C1 segment of cervical spinal cord (tissue), 14 donors: Measurements from ENCODE around the gene TMC1.

Source experiments
- DNase-seq, 14 donors: peaks; one replicate each; lab custom pipeline; 2025; lab: John Stamatoyannopoulos, UW

TMC1 gene

GRCh38 chr9:72680593-72681282 lies 159.3 kb downstream of the TMC1 start:
- peak in 2 of 14 donors; percentile 3 to 10 for DNase-seq

- DNase-seq, result no peak
These were observed 159.8 kb downstream of the TMC1 start for GRCh38 chr9:72681283-72681630.

GRCh38 chr9:72684615-72685014 lies 163.2 kb downstream of the TMC1 start:
- no peak for DNase-seq

GRCh38 chr9:72685911-72686310 lies 164.5 kb downstream of the TMC1 start:
- DNase-seq, result no peak

GRCh38 chr9:72687331-72687730 lies 165.9 kb downstream of the TMC1 start:
- no peak for DNase-seq

GRCh38 chr9:72691671-72692070 lies 170.3 kb downstream of the TMC1 start:
- DNase-seq, result no peak

GRCh38 chr9:72695365-72695764 lies 174.0 kb downstream of the TMC1 start:
- no peak for DNase-seq

- DNase-seq, result no peak
These were observed 175.1 kb downstream of the TMC1 start for GRCh38 chr9:72696511-72696910.

- DNase-seq, result no peak
These were observed 180.1 kb downstream of the TMC1 start for GRCh38 chr9:72701510-72701909.

- no peak for DNase-seq
These were observed 182.2 kb downstream of the TMC1 start for GRCh38 chr9:72703574-72703973.

- no peak for DNase-seq
These were observed 183.4 kb downstream of the TMC1 start for GRCh38 chr9:72704688-72705375.

GRCh38 chr9:72718503-72718902 lies 197.1 kb downstream of the TMC1 start:
- no peak for DNase-seq

- DNase-seq, result no peak
These were observed 199.7 kb downstream of the TMC1 start for GRCh38 chr9:72721067-72721466.

- no peak for DNase-seq
These were observed 205.5 kb downstream of the TMC1 start for GRCh38 chr9:72726947-72727346.

- no peak for DNase-seq
These were observed 206.8 kb downstream of the TMC1 start for GRCh38 chr9:72728031-72728770.

- no peak for DNase-seq
These were observed 212.5 kb downstream of the TMC1 start for GRCh38 chr9:72733895-72734294.

GRCh38 chr9:72734631-72735030 lies 213.2 kb downstream of the TMC1 start:
- DNase-seq, result no peak

- no peak for DNase-seq
These were observed 222.4 kb downstream of the TMC1 start for GRCh38 chr9:72743836-72744235.

GRCh38 chr9:72749276-72749675 lies 227.9 kb downstream of the TMC1 start:
- no peak for DNase-seq

- no peak for DNase-seq
These were observed 230.1 kb downstream of the TMC1 start for GRCh38 chr9:72751541-72751940.

GRCh38 chr9:72753266-72753893 lies 232.0 kb downstream of the TMC1 start:
- peak in 1 of 14 donors; percentile 17 for DNase-seq

- no peak for DNase-seq
These were observed 234.4 kb downstream of the TMC1 start for GRCh38 chr9:72755836-72756235.
